HG03060 (cell line): Measurements from ENCODE around the gene FAM3B.
"Not testable (repeated sequence)": the region's sequence is repeated elsewhere in the genome, so short reads cannot be mapped to it uniquely, and the experiment has no call there.

ENCODE experiments used
- ATAC-seq: cut with Tn5 transposase; IDR thresholded peaks from one replicate; pipeline ENCODE4 v1.9.1; 2021; ENCODE audit warnings: low read depth, moderate number of reproducible peaks; ENCODE audit not compliant: unreplicated experiment

FAM3B gene

GRCh38 chr21:41349126-41349525 is 32.5 kb downstream of the FAM3B start:
- no peak for ATAC-seq

GRCh38 chr21:41349619-41350390 is 33.2 kb downstream of the FAM3B start:
- ATAC-seq = no peak

- ATAC-seq = no peak
Observed at GRCh38 chr21:41350436-41351155, 34.0 kb downstream of the FAM3B start.

GRCh38 chr21:41357546-41357945 is 40.9 kb downstream of the FAM3B start:
- ATAC-seq = no peak

GRCh38 chr21:41358193-41359166 is 41.9 kb downstream of the FAM3B start:
- ATAC-seq = no peak

GRCh38 chr21:41359286-41359685 is 42.7 kb downstream of the FAM3B start:
- ATAC-seq = no peak

- not testable (repeated sequence) for ATAC-seq
Observed at GRCh38 chr21:41359754-41360071, 43.1 kb downstream of the FAM3B start.

- no peak for ATAC-seq
Observed at GRCh38 chr21:41360072-41360821, 43.6 kb downstream of the FAM3B start.

GRCh38 chr21:41361053-41361785 is 44.6 kb downstream of the FAM3B start:
- ATAC-seq = peak; percentile 2

GRCh38 chr21:41361786-41362604 is 45.4 kb downstream of the FAM3B start, which contains the start of gene MX2:
Gene MX2 (plus strand): TSS chr21:41362027. CDS start chr21:41376907, 14,880 bp downstream.
- peak; percentile 41 for ATAC-seq

- no peak for ATAC-seq
Observed at GRCh38 chr21:41362605-41363369, 46.2 kb downstream of the FAM3B start.

GRCh38 chr21:41363370-41364270 is 47.0 kb downstream of the FAM3B start:
- ATAC-seq = no peak

- no peak for ATAC-seq
Observed at GRCh38 chr21:41364308-41364707, 47.7 kb downstream of the FAM3B start.

GRCh38 chr21:41365377-41366107 is 48.9 kb downstream of the FAM3B start:
- ATAC-seq = no peak

GRCh38 chr21:41366522-41367151 is 50.0 kb downstream of the FAM3B start:
- ATAC-seq = no peak
